Common myeloid progenitor, CD34-positive (primary cell): Measurements from ENCODE around the gene RUNDC3A.

ENCODE experiments used
- CTCF ChIA-PET: fragments of 350-600 bp; sonication (Branson Sonifier 250); formaldehyde crosslinking; loops from one replicate; lab custom pipeline; 2021; ENCODE audit warnings: antibody characterized with exemption; lab: Charles Lee
- POLR2A ChIA-PET: fragments of 350-600 bp; sonication (Branson Sonifier 250); formaldehyde crosslinking; loops from one replicate; lab custom pipeline; 2021; ENCODE audit warnings: antibody characterized with exemption; lab: Charles Lee
- DNase-seq, 3 donors: peaks; one replicate each; pipeline versions ENCODE4 v3.0.0 to v3.0.0-alpha.2; 2013
- H3K27ac ChIP-seq, 2 experiments: 1 replicate in 1 of 2; 2 replicates in 1 of 2; pipeline ENCODE4 v1.7.0; 2013; ENCODE audit warnings: inconsistent platforms in 2 of 2, low read length in 2 of 2, mild to moderate bottlenecking in 2 of 2, low read depth in 1 of 2, moderate library complexity in 1 of 2; ENCODE audit not compliant: severe bottlenecking in 2 of 2, insufficient read depth in 1 of 2, poor library complexity in 1 of 2
- H3K27me3 ChIP-seq, 5 experiments: replicated peaks in 2 of 5; 1 replicate in 3 of 5; 2 replicates in 2 of 5; pipeline versions ENCODE4 v1.6.1 to v1.7.0; 2013; ENCODE audit warnings: low read length in 4 of 5, mild to moderate bottlenecking in 2 of 5, moderate library complexity in 2 of 5, inconsistent platforms in 1 of 5; ENCODE audit not compliant: insufficient read depth in 5 of 5, control insufficient read depth in 4 of 5
- H3K36me3 ChIP-seq, 4 experiments: 1 replicate in 2 of 4; 2 replicates in 2 of 4; pipeline versions ENCODE4 v1.6.1 to v1.7.0; 2013; ENCODE audit warnings: low read length in 3 of 4, control low read depth in 1 of 4, mild to moderate bottlenecking in 1 of 4; ENCODE audit not compliant: control insufficient read depth in 4 of 4, insufficient read depth in 4 of 4
- H3K4me1 ChIP-seq, 4 experiments: 1 replicate in 3 of 4; 2 replicates in 1 of 4; pipeline versions ENCODE4 v1.6.1 to v1.7.1; 2013; ENCODE audit warnings: low read length in 3 of 4, mild to moderate bottlenecking in 3 of 4, control low read depth in 1 of 4, inconsistent platforms in 1 of 4, moderate library complexity in 1 of 4; ENCODE audit not compliant: control insufficient read depth in 4 of 4, insufficient read depth in 4 of 4; ENCODE audit errors: control extremely low read depth in 1 of 4
- H3K4me3 ChIP-seq, 7 experiments: 1 replicate in 4 of 7; 2 replicates in 3 of 7; pipeline versions ENCODE4 v1.5.1 to v1.7.0; 2013; ENCODE audit warnings: mild to moderate bottlenecking in 7 of 7, low read length in 6 of 7, moderate library complexity in 6 of 7, inconsistent platforms in 2 of 7, low read depth in 2 of 7, control low read depth in 1 of 7; ENCODE audit not compliant: insufficient read depth in 4 of 7, control insufficient read depth in 1 of 7; ENCODE audit errors: extremely low read depth in 1 of 7
- H3K9me3 ChIP-seq, 5 experiments: 1 replicate in 4 of 5; 2 replicates in 1 of 5; pipeline versions ENCODE4 v1.6.1 to v1.7.1; 2013; ENCODE audit warnings: low read length in 4 of 5, mild to moderate bottlenecking in 2 of 5, inconsistent platforms in 1 of 5, low read depth in 1 of 5, moderate library complexity in 1 of 5; ENCODE audit not compliant: control insufficient read depth in 4 of 5, insufficient read depth in 2 of 5; ENCODE audit errors: control extremely low read depth in 1 of 5
- WGBS: methylation state at CpG from one replicate; pipeline ENCODE4 v1.1.5; 2013; ENCODE audit not compliant: insufficient coverage; 5-methylcytosine and 5-hydroxymethylcytosine counted together

The RUNDC3A gene

DNA sequence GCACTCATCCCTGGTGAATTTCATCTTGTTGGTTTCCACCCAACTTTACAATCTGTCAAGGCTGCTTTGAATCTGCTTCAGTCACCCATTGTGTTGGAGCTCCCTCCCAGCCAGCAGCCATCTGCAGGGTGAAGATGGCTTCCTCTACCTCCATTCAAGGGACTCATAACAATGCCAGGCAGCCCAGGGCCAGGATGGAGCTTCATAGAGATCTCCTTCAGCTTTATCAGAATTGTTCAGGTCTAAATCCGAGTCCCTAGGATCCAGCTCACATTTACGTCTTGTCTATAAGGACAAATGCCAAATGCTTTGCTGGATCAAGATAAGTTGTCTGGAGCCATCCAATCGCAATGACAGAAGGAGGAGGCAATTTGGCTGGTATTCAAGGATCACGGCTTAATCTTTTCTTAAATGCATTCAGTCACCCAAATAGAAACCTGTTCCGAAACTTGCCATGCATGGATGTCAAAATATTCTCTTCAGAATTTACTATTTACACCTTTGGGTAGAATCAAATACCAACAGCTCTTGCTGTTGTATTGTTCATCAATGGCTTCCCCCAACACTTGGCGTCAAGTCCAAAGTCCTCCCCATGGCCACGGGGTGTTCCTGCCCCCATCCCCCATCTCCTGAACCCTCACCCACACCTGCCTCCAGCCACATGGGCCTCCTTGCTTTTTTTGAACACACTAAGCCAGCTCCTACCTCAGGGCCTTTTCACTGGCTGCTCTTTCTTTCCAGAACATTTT lies 59.0 kb downstream of the RUNDC3A start:
- Histone ChIP-seq H3K27ac (no peak overlapping the region), H3K9me3 (no peaks in the 10 kb centered on the region), H3K36me3 (no peaks in the 10 kb centered on the region), H3K4me1 (peaks cover 0 to 13% (median 7%) of the 10 kb centered on the region in 4 experiments), H3K27me3 (peaks cover 0 to 3% (median 0%) of the 10 kb centered on the region in 5 experiments), H3K4me3 (no peak overlapping the region)
- ChIA-PET CTCF (interaction anchor here (1.1 to 1.3 kb wide), 3 partner anchors 12 to 19 kb away, joined by 3 to 5 read pairs (median 4); no protein-coding TSS in a partner anchor), POLR2A (no interaction called here)
- no peak for DNase-seq
- WGBS = 92% methylated on average over 6 of the region's 7 CpGs
